Caco-2 (cell line): ENCODE measurements around the gene PTPN22. TPM values are rescaled to one million over a fixed set of nuclear protein-coding genes. Genes with fewer than 3 reads are reported as not detected.

Source experiments
- BruUV-seq: library from RNA; stranded (reverse); fragments of 400-500 nt; replicated peaks from 2 replicates; lab custom pipeline; 2021; lab: Mats Ljungman, UMichigan
- CTCF ChIA-PET: fragments of 300-600 bp; sonication (Branson Sonifier 250); formaldehyde crosslinking; loops from one replicate; lab custom pipeline; 2022; ENCODE audit warnings: antibody characterized with exemption; lab: Charles Lee
- POLR2A ChIA-PET: fragments of 300-600 bp; sonication (Branson Sonifier 250); formaldehyde crosslinking; loops from one replicate; lab custom pipeline; 2022; ENCODE audit warnings: antibody characterized with exemption; lab: Charles Lee
- DNase-seq, 2 experiments: peaks; one replicate each; pipeline versions ENCODE4 v3.0.0 to v3.0.0-alpha.2; 2020 to 2022
- H3K27me3 ChIP-seq: replicated peaks from 2 replicates; pipeline ENCODE4 v1.6.0; 2011; ENCODE audit warnings: low read length; ENCODE audit not compliant: control insufficient read depth, insufficient read depth
- H3K36me3 ChIP-seq: 2 replicates; pipeline ENCODE4 v1.5.1; 2011; ENCODE audit warnings: low read length; ENCODE audit not compliant: control insufficient read depth, insufficient read depth
- H3K4me1 ChIP-seq: fragments of 250-450 bp; sonication (Bioruptor Pico); 2 replicates; pipeline ENCODE4 v1.5.1; 2020; ENCODE audit warnings: mild to moderate bottlenecking
- H3K4me3 ChIP-seq: 2 replicates; pipeline ENCODE4 v1.5.1; 2011; ENCODE audit warnings: low read depth, mild to moderate bottlenecking, control low read depth, low read length
- H3K9me3 ChIP-seq: fragments of 250-450 bp; sonication (Bioruptor Pico); 2 replicates; pipeline ENCODE4 v1.5.1; 2020; ENCODE audit warnings: mild to moderate bottlenecking, moderate library complexity
- H3K27ac Mint-ChIP-seq: one replicate; pipeline ENCODE4 v1.8.0; 2022; ENCODE audit warnings: mixed read lengths; ENCODE audit not compliant: unreplicated experiment
- H3K27me3 Mint-ChIP-seq: one replicate; pipeline ENCODE4 v1.8.0; 2022; ENCODE audit warnings: mixed read lengths; ENCODE audit not compliant: insufficient read depth, unreplicated experiment
- H3K36me3 Mint-ChIP-seq: one replicate; pipeline ENCODE4 v1.8.0; 2022; ENCODE audit warnings: mild to moderate bottlenecking, mixed read lengths; ENCODE audit not compliant: insufficient read depth, unreplicated experiment
- H3K4me1 Mint-ChIP-seq: one replicate; pipeline ENCODE4 v1.8.0; 2022; ENCODE audit warnings: low read depth, mixed read lengths; ENCODE audit not compliant: unreplicated experiment
- H3K4me3 Mint-ChIP-seq: one replicate; pipeline ENCODE4 v1.8.0; 2022; ENCODE audit warnings: mild to moderate bottlenecking, moderate library complexity, mixed read lengths; ENCODE audit not compliant: unreplicated experiment
- H3K9me3 Mint-ChIP-seq: one replicate; pipeline ENCODE4 v1.8.0; 2022; ENCODE audit warnings: mixed read lengths; ENCODE audit not compliant: unreplicated experiment
- intact Hi-C: fragments of 100-400 bp; cut with micrococcal nuclease; formaldehyde crosslinking; loops from one replicate; pipeline ENCODE4 v1.10.0; 2022; ENCODE audit not compliant: unreplicated experiment
- total RNA-seq: library from RNA; stranded (reverse); gene quantifications from 2 replicates; pipeline ENCODE4 v1.2.3, GENCODE V29; 2022
- TF ChIP-seq, protein P1 (sequence below), 2 experiments: fragments of 200-600 bp in 1 of 2; IDR thresholded peaks; 1 replicate in 1 of 2; 2 replicates in 1 of 2; pipeline versions ENCODE4 v1.5.1 to v1.8.0; 2011 to 2022; ENCODE audit warnings: antibody characterized with exemption in 1 of 2, control low read depth in 1 of 2, inconsistent platforms in 1 of 2, low read depth in 1 of 2, low read length in 1 of 2, mild to moderate bottlenecking in 1 of 2, moderate library complexity in 1 of 2; ENCODE audit not compliant: insufficient read depth in 1 of 2, severe bottlenecking in 1 of 2, unreplicated experiment in 1 of 2

The PTPN22 gene
- total RNA-seq, 1 experiment from 2014 or later: not detected

DNA sequence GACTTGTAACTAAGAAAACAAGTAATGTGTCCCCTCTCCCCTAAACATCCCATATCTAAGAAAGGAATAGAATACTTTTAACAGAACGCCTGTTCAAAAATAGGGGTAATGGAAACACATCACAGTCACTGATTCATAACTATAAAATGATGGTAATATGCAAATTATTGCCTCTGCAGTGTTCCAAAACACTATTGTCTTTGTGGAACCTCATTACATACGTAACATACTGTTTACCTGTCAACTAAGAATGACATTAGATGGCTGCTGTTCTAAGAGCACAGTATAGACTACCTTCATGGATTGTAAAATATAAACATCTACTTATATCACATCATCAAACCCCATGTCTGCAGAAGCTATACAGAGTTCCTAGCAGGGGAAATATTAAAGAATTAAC is 19.3 kb upstream of the PTPN22 start:
- Histone ChIP-seq H3K4me1 (no peaks in the 10 kb centered on the region), H3K27me3 (no peaks in the 10 kb centered on the region), H3K9me3 (no peaks in the 10 kb centered on the region), H3K4me3 (no peak overlapping the region), H3K36me3 (no peaks in the 10 kb centered on the region)
- H3K4me3 Mint-ChIP-seq: no peak overlapping the region
- peaks cover 5% of the 10 kb centered on the region for H3K4me1 Mint-ChIP-seq
- no peak overlapping the region for H3K27ac Mint-ChIP-seq
- CTCF ChIA-PET: no interaction called here
- H3K27me3 Mint-ChIP-seq: no peaks in the 10 kb centered on the region
- TF ChIP-seq, protein P1, sequence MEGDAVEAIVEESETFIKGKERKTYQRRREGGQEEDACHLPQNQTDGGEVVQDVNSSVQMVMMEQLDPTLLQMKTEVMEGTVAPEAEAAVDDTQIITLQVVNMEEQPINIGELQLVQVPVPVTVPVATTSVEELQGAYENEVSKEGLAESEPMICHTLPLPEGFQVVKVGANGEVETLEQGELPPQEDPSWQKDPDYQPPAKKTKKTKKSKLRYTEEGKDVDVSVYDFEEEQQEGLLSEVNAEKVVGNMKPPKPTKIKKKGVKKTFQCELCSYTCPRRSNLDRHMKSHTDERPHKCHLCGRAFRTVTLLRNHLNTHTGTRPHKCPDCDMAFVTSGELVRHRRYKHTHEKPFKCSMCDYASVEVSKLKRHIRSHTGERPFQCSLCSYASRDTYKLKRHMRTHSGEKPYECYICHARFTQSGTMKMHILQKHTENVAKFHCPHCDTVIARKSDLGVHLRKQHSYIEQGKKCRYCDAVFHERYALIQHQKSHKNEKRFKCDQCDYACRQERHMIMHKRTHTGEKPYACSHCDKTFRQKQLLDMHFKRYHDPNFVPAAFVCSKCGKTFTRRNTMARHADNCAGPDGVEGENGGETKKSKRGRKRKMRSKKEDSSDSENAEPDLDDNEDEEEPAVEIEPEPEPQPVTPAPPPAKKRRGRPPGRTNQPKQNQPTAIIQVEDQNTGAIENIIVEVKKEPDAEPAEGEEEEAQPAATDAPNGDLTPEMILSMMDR (IDR thresholded peaks at IDR 0.05; ENCODE audit: insufficient read depth in 1 of 2, low read depth in 1 of 2, low read length in 1 of 2, severe bottlenecking in 1 of 2, unreplicated experiment in 1 of 2): no peak
- DNase-seq: no peak
- intact Hi-C loops: no loop called here
- BruUV-seq: no TSS peak
- no peaks in the 10 kb centered on the region for H3K9me3 Mint-ChIP-seq
- POLR2A ChIA-PET: no interaction called here
- no peaks in the 10 kb centered on the region for H3K36me3 Mint-ChIP-seq

DNA sequence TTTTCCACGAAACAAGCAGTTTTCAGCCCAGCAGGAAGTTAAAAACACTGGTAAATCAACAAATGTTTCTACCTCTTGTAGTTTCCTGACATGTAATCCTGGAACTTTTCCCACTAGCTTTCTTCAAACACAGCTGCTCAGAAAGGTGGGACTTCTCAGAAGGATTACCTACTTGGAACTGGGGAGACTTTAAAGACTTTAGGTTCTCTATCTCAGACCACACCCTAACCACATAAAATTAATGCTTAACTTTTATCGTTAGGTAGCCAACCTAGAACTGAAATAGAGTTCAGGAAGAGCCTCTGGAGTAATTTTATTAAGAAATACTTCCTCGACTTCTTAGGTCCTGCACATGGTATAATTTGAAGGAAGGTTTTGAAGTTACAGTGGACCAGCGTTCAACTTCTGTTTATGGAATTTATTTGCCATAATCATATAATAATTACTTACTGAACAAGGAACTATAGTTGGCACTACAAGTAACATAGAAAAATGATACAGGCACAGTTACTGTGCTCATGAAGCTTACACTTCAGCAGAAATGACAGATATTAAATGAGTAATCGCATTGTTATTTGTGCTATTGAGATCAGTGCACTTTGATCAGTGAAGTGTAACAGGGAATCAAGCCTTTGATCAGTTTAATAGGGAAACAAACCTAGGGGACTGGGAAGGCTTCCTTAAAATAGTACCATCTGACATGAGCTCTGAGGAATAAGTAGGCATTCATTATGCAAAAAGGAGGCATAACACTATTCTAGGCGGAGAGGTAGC is 16.1 kb upstream of the PTPN22 start, which contains the start of gene BCL2L15:
Gene BCL2L15, minus strand, starts transcription at position 180 of the 774 bp plus-strand sequence. CDS start 206 bp downstream, outside the sequence.
- Mint-ChIP-seq H3K27ac (no peak within 1 kb of the TSS), H3K36me3 (no peaks in the 10 kb centered on the region), H3K4me3 (no peak within 1 kb of the TSS), H3K4me1 (peaks cover 5% of the 10 kb centered on the region), H3K9me3 (no peaks in the 10 kb centered on the region), H3K27me3 (no peaks in the 10 kb centered on the region)
- DNase-seq: no peak
- TF ChIP-seq, protein P1 (IDR thresholded peaks at IDR 0.05; ENCODE audit: insufficient read depth in 1 of 2, low read depth in 1 of 2, low read length in 1 of 2, severe bottlenecking in 1 of 2, unreplicated experiment in 1 of 2): no peak
- H3K27me3 ChIP-seq: no peaks in the 10 kb centered on the region
- no peaks in the 10 kb centered on the region for H3K4me1 ChIP-seq
- ChIA-PET POLR2A (no interaction called here), CTCF (no interaction called here)
- no peak within 1 kb of the TSS for H3K4me3 ChIP-seq
- no peaks in the 10 kb centered on the region for H3K36me3 ChIP-seq
- no peaks in the 10 kb centered on the region for H3K9me3 ChIP-seq
- intact Hi-C loops: no loop called here
- BruUV-seq: no TSS peak

DNA sequence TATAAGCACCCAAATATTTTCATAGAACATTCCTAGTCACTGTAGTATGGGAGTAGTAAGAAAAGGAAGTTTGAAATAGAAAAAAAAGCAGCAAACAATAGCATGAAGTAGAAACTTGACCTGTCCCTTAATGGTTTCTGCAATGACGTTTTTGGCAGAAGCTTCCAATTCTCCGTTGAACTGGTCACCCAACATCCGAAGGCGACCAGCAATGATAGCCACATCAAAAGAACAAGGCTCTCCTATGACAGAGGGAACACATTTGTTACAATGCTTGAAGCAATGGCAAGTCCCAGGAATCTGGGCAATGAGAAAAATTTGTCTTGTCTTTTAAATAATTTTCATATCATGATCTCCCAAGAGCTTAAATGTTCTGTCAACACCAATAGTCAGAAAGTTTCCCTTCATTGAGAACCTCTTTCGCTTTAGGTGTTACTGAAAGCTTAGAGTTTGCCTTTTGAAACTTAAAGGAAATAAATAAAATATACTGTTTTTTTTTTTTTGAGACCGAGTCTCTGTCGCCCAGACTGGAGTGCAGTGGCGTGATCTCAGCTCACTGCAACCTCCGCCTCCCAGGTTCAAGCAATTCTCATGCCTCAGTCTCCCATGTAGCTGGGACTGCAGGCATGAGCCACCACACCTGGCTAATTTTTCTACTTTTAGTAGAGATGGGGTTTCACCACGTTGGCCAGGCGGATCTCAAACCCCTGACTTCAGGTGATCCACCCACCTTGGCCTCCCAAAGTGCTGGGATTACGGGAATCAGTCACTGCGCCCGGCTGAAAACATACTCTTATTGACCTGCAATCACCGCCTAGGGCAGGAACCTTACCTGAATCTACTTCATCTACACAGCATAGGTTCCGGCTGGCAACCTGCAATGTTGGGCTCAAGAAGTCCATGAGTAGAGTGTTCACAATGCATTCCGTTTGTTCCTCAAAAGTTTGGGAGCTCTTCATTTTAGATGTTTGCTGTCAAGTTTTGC is 15.2 kb upstream of the PTPN22 start:
- DNase-seq: no peak
- H3K4me3 Mint-ChIP-seq: no peak overlapping the region
- BruUV-seq: no TSS peak
- H3K36me3 Mint-ChIP-seq: no peaks in the 10 kb centered on the region
- peaks cover 5% of the 10 kb centered on the region for H3K4me1 Mint-ChIP-seq
- TF ChIP-seq, protein P1 (IDR thresholded peaks at IDR 0.05; ENCODE audit: insufficient read depth in 1 of 2, low read depth in 1 of 2, low read length in 1 of 2, severe bottlenecking in 1 of 2, unreplicated experiment in 1 of 2): no peak
- Histone ChIP-seq H3K9me3 (no peaks in the 10 kb centered on the region), H3K27me3 (no peaks in the 10 kb centered on the region), H3K36me3 (no peaks in the 10 kb centered on the region), H3K4me3 (no peak overlapping the region), H3K4me1 (no peaks in the 10 kb centered on the region)
- ChIA-PET CTCF (no interaction called here), POLR2A (interaction anchor here (0.7 kb wide), 1 partner anchor 65 kb away, joined by 3 read pairs; no protein-coding TSS in a partner anchor)
- no peaks in the 10 kb centered on the region for H3K27me3 Mint-ChIP-seq
- H3K27ac Mint-ChIP-seq: no peak overlapping the region
- no peaks in the 10 kb centered on the region for H3K9me3 Mint-ChIP-seq
- intact Hi-C loops: no loop called here
